Renal pelvis (tissue), 12 donors: ENCODE data around the gene U2AF1. TPM values are rescaled to one million over a fixed set of nuclear protein-coding genes. Genes with fewer than 3 reads are reported as not detected.
"Not testable (repeated sequence)": the region's sequence is repeated elsewhere in the genome, so short reads cannot be mapped to it uniquely, and the experiment has no call there.

Experiments used
- DNase-seq: peaks from one replicate; pipeline ENCODE4 v3.0.0-alpha.2; 2013
- long read RNA-seq, 16 experiments: transcript quantifications; one replicate each; lab custom pipeline, GENCODE V29; 2026
- polyA plus RNA-seq, 3 donors: library from polyadenylated mRNA; unstranded; fragments of 120-200 nt; gene quantifications; one replicate each; pipeline ENCODE4 v1.2.1, GENCODE V29; 2013; ENCODE audit not compliant: insufficient read length in 3 of 3

U2AF1 gene, protein sequence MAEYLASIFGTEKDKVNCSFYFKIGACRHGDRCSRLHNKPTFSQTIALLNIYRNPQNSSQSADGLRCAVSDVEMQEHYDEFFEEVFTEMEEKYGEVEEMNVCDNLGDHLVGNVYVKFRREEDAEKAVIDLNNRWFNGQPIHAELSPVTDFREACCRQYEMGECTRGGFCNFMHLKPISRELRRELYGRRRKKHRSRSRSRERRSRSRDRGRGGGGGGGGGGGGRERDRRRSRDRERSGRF
- polyA plus RNA-seq = 10 to 100 TPM; 24.8 to 55.3 (median 55.2) TPM
- long read RNA-seq, donor 1, transcript U2AF1-201 (8 exons, 962 nt) = major isoform, 46 of 79 reads
- long read RNA-seq, donor 1, transcript U2AF1-202 (8 exons, 940 nt) = minor isoform, 28 of 79 reads
- long read RNA-seq, donor 1, partial matches to known transcripts = 0 of 79 reads
- long read RNA-seq, donor 1, other reads (novel, unspliced or antisense) = 0 of 79 reads
- long read RNA-seq, donor 2, transcript U2AF1-202 (8 exons, 940 nt) = minor isoform, 41 of 117 reads
- long read RNA-seq, donor 2, transcript U2AF1-201 (8 exons, 962 nt) = major isoform, 67 of 117 reads
- long read RNA-seq, donor 2, partial matches to known transcripts = 6 of 117 reads
- long read RNA-seq, donor 2, other reads (novel, unspliced or antisense) = 0 of 117 reads
- long read RNA-seq, donor 3, transcript U2AF1-202 (8 exons, 940 nt) = minor isoform, 37 of 103 reads
- long read RNA-seq, donor 3, transcript U2AF1-201 (8 exons, 962 nt) = major isoform, 54 of 103 reads
- long read RNA-seq, donor 3, partial matches to known transcripts = 9 of 103 reads
- long read RNA-seq, donor 3, other reads (novel, unspliced or antisense) = 0 of 103 reads
- long read RNA-seq, donor 4, transcript U2AF1-202 (8 exons, 940 nt) = minor isoform, 41 of 107 reads
- long read RNA-seq, donor 4, transcript U2AF1-201 (8 exons, 962 nt) = major isoform, 65 of 107 reads
- long read RNA-seq, donor 4, partial matches to known transcripts = 0 of 107 reads
- long read RNA-seq, donor 4, other reads (novel, unspliced or antisense) = 0 of 107 reads
- long read RNA-seq, donor 5, transcript U2AF1-201 (8 exons, 962 nt) = major isoform, 33 of 57 reads
- long read RNA-seq, donor 5, transcript U2AF1-202 (8 exons, 940 nt) = minor isoform, 17 of 57 reads
- long read RNA-seq, donor 5, partial matches to known transcripts = 6 of 57 reads
- long read RNA-seq, donor 5, other reads (novel, unspliced or antisense) = 0 of 57 reads
- long read RNA-seq, donor 6, transcript U2AF1-202 (8 exons, 940 nt) = minor isoform, 27 of 69 reads
- long read RNA-seq, donor 6, transcript U2AF1-201 (8 exons, 962 nt) = major isoform, 34 of 69 reads
- long read RNA-seq, donor 6, partial matches to known transcripts = 0 of 69 reads
- long read RNA-seq, donor 6, other reads (novel, unspliced or antisense) = 0 of 69 reads
- long read RNA-seq, donor 7, transcript U2AF1-201 (8 exons, 962 nt) = major isoform, 46 of 76 reads
- long read RNA-seq, donor 7, transcript U2AF1-202 (8 exons, 940 nt) = minor isoform, 25 of 76 reads
- long read RNA-seq, donor 7, partial matches to known transcripts = 0 of 76 reads
- long read RNA-seq, donor 7, other reads (novel, unspliced or antisense) = 0 of 76 reads
- long read RNA-seq, donor 8, transcript U2AF1-201 (8 exons, 962 nt) = major isoform, 18 of 26 reads
- long read RNA-seq, donor 8, transcript U2AF1-202 (8 exons, 940 nt) = minor isoform, 6 of 26 reads
- long read RNA-seq, donor 8, partial matches to known transcripts = 0 of 26 reads
- long read RNA-seq, donor 8, other reads (novel, unspliced or antisense) = 0 of 26 reads
- long read RNA-seq, donor 9, transcript U2AF1-202 (8 exons, 940 nt) = minor isoform, 19 of 80 reads
- long read RNA-seq, donor 9, transcript U2AF1-201 (8 exons, 962 nt) = major isoform, 52 of 80 reads
- long read RNA-seq, donor 9, partial matches to known transcripts = 5 of 80 reads
- long read RNA-seq, donor 9, other reads (novel, unspliced or antisense) = 0 of 80 reads
- long read RNA-seq, donor 10, transcript U2AF1-202 (8 exons, 940 nt) = minor isoform, 17 of 66 reads
- long read RNA-seq, donor 10, transcript U2AF1-201 (8 exons, 962 nt) = major isoform, 37 of 66 reads
- long read RNA-seq, donor 10, partial matches to known transcripts = 8 of 66 reads
- long read RNA-seq, donor 10, other reads (novel, unspliced or antisense) = 0 of 66 reads
- long read RNA-seq, donor 11, transcript U2AF1-201 (8 exons, 962 nt) = major isoform, 23 of 39 reads
- long read RNA-seq, donor 11, transcript U2AF1-202 (8 exons, 940 nt) = minor isoform, 15 of 39 reads
- long read RNA-seq, donor 11, partial matches to known transcripts = 0 of 39 reads
- long read RNA-seq, donor 11, other reads (novel, unspliced or antisense) = 0 of 39 reads
- long read RNA-seq, donor 12, transcript U2AF1-202 (8 exons, 940 nt) = minor isoform, 49 of 120 reads
- long read RNA-seq, donor 12, transcript U2AF1-201 (8 exons, 962 nt) = major isoform, 64 of 120 reads
- long read RNA-seq, donor 12, partial matches to known transcripts = 0 of 120 reads
- long read RNA-seq, donor 12, other reads (novel, unspliced or antisense) = 0 of 120 reads
- long read RNA-seq, donor 13, transcript U2AF1-201 (8 exons, 962 nt) = major isoform, 21 of 38 reads
- long read RNA-seq, donor 13, transcript U2AF1-202 (8 exons, 940 nt) = minor isoform, 14 of 38 reads
- long read RNA-seq, donor 13, partial matches to known transcripts = 0 of 38 reads
- long read RNA-seq, donor 13, other reads (novel, unspliced or antisense) = 0 of 38 reads
- long read RNA-seq, donor 14, transcript U2AF1-202 (8 exons, 940 nt) = minor isoform, 31 of 111 reads
- long read RNA-seq, donor 14, transcript U2AF1-201 (8 exons, 962 nt) = major isoform, 71 of 111 reads
- long read RNA-seq, donor 14, partial matches to known transcripts = 0 of 111 reads
- long read RNA-seq, donor 14, other reads (novel, unspliced or antisense) = 0 of 111 reads
- long read RNA-seq, donor 15, transcript U2AF1-201 (8 exons, 962 nt) = major isoform, 87 of 142 reads
- long read RNA-seq, donor 15, transcript U2AF1-202 (8 exons, 940 nt) = minor isoform, 44 of 142 reads
- long read RNA-seq, donor 15, partial matches to known transcripts = 0 of 142 reads
- long read RNA-seq, donor 15, other reads (novel, unspliced or antisense) = 0 of 142 reads
- long read RNA-seq, donor 16, transcript U2AF1-201 (8 exons, 962 nt) = major isoform, 76 of 116 reads
- long read RNA-seq, donor 16, transcript U2AF1-202 (8 exons, 940 nt) = minor isoform, 36 of 116 reads
- long read RNA-seq, donor 16, partial matches to known transcripts = 0 of 116 reads
- long read RNA-seq, donor 16, other reads (novel, unspliced or antisense) = 0 of 116 reads

- not testable (repeated sequence) for DNase-seq
These were observed at the start of gene U2AF1 for GRCh38 chr21:43106965-43107793. U2AF1 (minus strand) TSS chr21:43107570; CDS start chr21:43107494, 76 bp downstream.

- DNase-seq = not testable (repeated sequence)
These were observed 46.2 kb upstream of the U2AF1 start for GRCh38 chr21:43153601-43154000.

- not testable (repeated sequence) for DNase-seq
These were observed 42.0 kb upstream of the U2AF1 start for GRCh38 chr21:43149344-43149743.

- DNase-seq = not testable (repeated sequence)
These were observed 40.6 kb upstream of the U2AF1 start for GRCh38 chr21:43147999-43148398.

- DNase-seq = not testable (repeated sequence)
These were observed 39.3 kb upstream of the U2AF1 start for GRCh38 chr21:43146637-43147036.

GRCh38 chr21:43141407-43141806, 34.0 kb upstream of the U2AF1 start:
- not testable (repeated sequence) for DNase-seq

- DNase-seq = not testable (repeated sequence)
These were observed 31.6 kb upstream of the U2AF1 start for GRCh38 chr21:43138944-43139343.

- not testable (repeated sequence) for DNase-seq
These were observed 27.1 kb upstream of the U2AF1 start for GRCh38 chr21:43134520-43134919.

GRCh38 chr21:43130094-43130493, 22.7 kb upstream of the U2AF1 start:
- not testable (repeated sequence) for DNase-seq

- DNase-seq = not testable (repeated sequence)
These were observed 8.6 kb upstream of the U2AF1 start for GRCh38 chr21:43115956-43116355.

DNA sequence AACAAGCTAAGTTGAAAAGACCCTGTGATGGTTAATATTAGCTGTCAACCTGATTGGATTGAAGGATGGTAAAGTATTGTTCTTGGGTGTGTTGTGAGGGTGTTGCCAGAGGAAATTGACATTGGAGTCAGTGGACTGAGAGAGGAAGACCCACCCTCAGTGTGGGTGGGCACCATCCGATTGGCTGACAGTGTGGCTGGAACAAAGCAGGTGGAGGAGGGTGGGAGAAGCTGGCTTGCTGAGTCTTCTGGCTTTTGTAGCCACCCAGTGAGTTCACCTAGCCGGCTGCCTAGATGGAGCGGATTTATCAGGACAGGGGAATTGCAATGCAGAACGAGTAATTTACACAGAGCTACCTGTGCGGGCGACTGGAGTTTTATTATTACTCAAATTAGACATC, 7.1 kb upstream of the U2AF1 start:
- DNase-seq = not testable (repeated sequence)

GRCh38 chr21:43109006-43109405, 1.6 kb upstream of the U2AF1 start:
- DNase-seq = not testable (repeated sequence)

- DNase-seq = not testable (repeated sequence)
These were observed 807 bp upstream of the U2AF1 start for GRCh38 chr21:43108177-43108576.

DNA sequence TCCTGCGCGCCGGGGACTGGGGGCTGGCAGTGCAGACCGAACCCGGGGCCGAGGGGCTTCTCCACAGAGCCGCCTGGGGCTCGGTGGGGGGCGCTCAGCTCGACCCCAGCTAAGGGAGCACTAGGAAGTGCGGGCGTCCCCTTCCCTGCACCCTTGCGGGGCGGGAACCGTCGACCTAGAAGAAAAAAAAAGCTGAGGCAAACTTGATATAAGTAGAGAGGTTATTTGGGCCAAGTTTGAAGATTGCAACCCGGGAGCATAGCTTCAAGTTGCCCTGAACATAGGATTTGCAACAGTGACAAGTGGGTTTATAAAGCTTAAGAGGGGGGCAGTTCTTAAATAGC, 396 bp upstream of the U2AF1 start:
- DNase-seq = not testable (repeated sequence)

- DNase-seq = not testable (repeated sequence)
These were observed 2.7 kb downstream of the U2AF1 start for GRCh38 chr21:43104642-43105041.

- DNase-seq = not testable (repeated sequence)
These were observed 5.1 kb downstream of the U2AF1 start for GRCh38 chr21:43102281-43102680.
